GM18507 (cell line): ENCODE data around the gene GATAD2A.

Experiments used
- DNase-seq: peaks from one replicate; pipeline ENCODE4 v3.0.0; 2011; ENCODE audit warnings: low read depth; ENCODE audit not compliant: insufficient read length; ENCODE audit errors: extremely low spot score
- FAIRE-seq: peaks from 2 replicates; lab custom pipeline; 2011; peaks lifted over from hg19 to GRCh38; lab: Jason Lieb, UNC

GATAD2A gene

GRCh38 chr19:19537075-19538048, 131.9 kb downstream of the GATAD2A start:
- DNase-seq (no peak), FAIRE-seq (no peak)

GRCh38 chr19:19538061-19538784, 132.7 kb downstream of the GATAD2A start, which contains the start of gene CILP2:
Gene CILP2 (plus strand): TSS chr19:19538265. CDS start chr19:19538350, 85 bp downstream.
- DNase-seq = no peak
- FAIRE-seq = no peak

GRCh38 chr19:19538785-19539166, 133.3 kb downstream of the GATAD2A start:
- no peak for DNase-seq
- FAIRE-seq = no peak

GRCh38 chr19:19539698-19540063, 134.2 kb downstream of the GATAD2A start:
- DNase-seq = no peak
- FAIRE-seq = no peak

- DNase-seq = no peak
- no peak for FAIRE-seq
Measured at GRCh38 chr19:19540064-19540714, 134.7 kb downstream of the GATAD2A start.

- DNase-seq (peak; percentile 54), FAIRE-seq (peak; percentile 69)
Measured at GRCh38 chr19:19540715-19541515, 135.4 kb downstream of the GATAD2A start.

- DNase-seq = no peak
- FAIRE-seq = no peak
Measured at GRCh38 chr19:19541616-19542015, 136.1 kb downstream of the GATAD2A start.

GRCh38 chr19:19542507-19542906, 137.0 kb downstream of the GATAD2A start:
- no peak for DNase-seq
- no peak for FAIRE-seq

GRCh38 chr19:19543101-19543500, 137.6 kb downstream of the GATAD2A start:
- DNase-seq (no peak), FAIRE-seq (no peak)

- FAIRE-seq = no peak
- no peak for DNase-seq
Measured at GRCh38 chr19:19543640-19544039, 138.2 kb downstream of the GATAD2A start.

GRCh38 chr19:19544257-19544953, 138.9 kb downstream of the GATAD2A start:
- DNase-seq (no peak), FAIRE-seq (no peak)

- no peak for FAIRE-seq
Measured at GRCh38 chr19:19544954-19545591, 139.6 kb downstream of the GATAD2A start.

GRCh38 chr19:19545707-19546106, 140.2 kb downstream of the GATAD2A start:
- DNase-seq (no peak), FAIRE-seq (no peak)

More at GRCh38 chr19:19544954-19545591, 139.6 kb downstream of the GATAD2A start:
- no peak for DNase-seq

- DNase-seq (no peak), FAIRE-seq (no peak)
Measured at GRCh38 chr19:19546751-19547162, 141.3 kb downstream of the GATAD2A start.

- no peak for FAIRE-seq
Measured at GRCh38 chr19:19547674-19548336, 142.3 kb downstream of the GATAD2A start.

GRCh38 chr19:19548915-19549759, 143.7 kb downstream of the GATAD2A start:
- DNase-seq = no peak
- FAIRE-seq = no peak

More at GRCh38 chr19:19547674-19548336, 142.3 kb downstream of the GATAD2A start:
- no peak for DNase-seq
